SK-N-MC (cell line): ENCODE results near the gene AUNIP.

ENCODE experiments used
- DNase-seq: peaks from one replicate; pipeline ENCODE4 v3.0.0-alpha.2; 2011; ENCODE audit warnings: low read depth, low spot score
- H3K27ac ChIP-seq: fragments of 200-600 bp; sonication (generic); 2 replicates; pipeline ENCODE4 v1.5.1; 2016; ENCODE audit warnings: mixed run types
- H3K36me3 ChIP-seq: fragments of 200-600 bp; sonication (generic); 2 replicates; pipeline ENCODE4 v1.6.1; 2017; ENCODE audit warnings: antibody characterized with exemption, low read length, mixed read lengths; ENCODE audit not compliant: insufficient read depth
- H3K4me3 ChIP-seq: fragments of 200-600 bp; sonication (generic); 2 replicates; pipeline ENCODE4 v1.5.1; 2016
- H3K9ac ChIP-seq: fragments of 200-600 bp; sonication (generic); 2 replicates; pipeline ENCODE4 v1.8.0; 2017; ENCODE audit warnings: mixed run types, mixed read lengths; ENCODE audit not compliant: insufficient read length
- H3K9me3 ChIP-seq: fragments of 200-600 bp; sonication (generic); 2 replicates; pipeline ENCODE4 v1.6.1; 2017; ENCODE audit warnings: low read depth, mild to moderate bottlenecking, antibody characterized with exemption, low read length, moderate library complexity, mixed read lengths
- EZH2 ChIP-seq: fragments of 200-600 bp; sonication (generic); IDR thresholded peaks from one replicate; pipeline ENCODE4 v1.6.1; 2017; ENCODE audit warnings: antibody characterized with exemption
- FOXP2 ChIP-seq: optimal IDR thresholded peaks from 2 replicates; pipeline ENCODE3; 2011; ENCODE audit warnings: mild to moderate bottlenecking, moderate library complexity; ENCODE audit not compliant: insufficient read depth; ENCODE audit errors: extremely low read length, control extremely low read depth
- POLR2AphosphoS5 ChIP-seq: IDR thresholded peaks from 2 replicates; pipeline ENCODE4 v1.6.1; 2012; ENCODE audit warnings: mild to moderate bottlenecking, low read depth, low read length, borderline replicate concordance

The AUNIP gene

GRCh38 chr1:25804964-25805862 is 54.0 kb downstream of the AUNIP start:
- TF ChIP-seq POLR2AphosphoS5 (no peak), EZH2 (no peak), FOXP2 (no peak)
- no peaks in the 10 kb centered on the region for H3K36me3 ChIP-seq
- no peak overlapping the region for H3K4me3 ChIP-seq
- DNase-seq, result no peak
- H3K9ac ChIP-seq, result no peak overlapping the region
- H3K27ac ChIP-seq, result no peak overlapping the region
- H3K9me3 ChIP-seq, result no peaks in the 10 kb centered on the region

DNA sequence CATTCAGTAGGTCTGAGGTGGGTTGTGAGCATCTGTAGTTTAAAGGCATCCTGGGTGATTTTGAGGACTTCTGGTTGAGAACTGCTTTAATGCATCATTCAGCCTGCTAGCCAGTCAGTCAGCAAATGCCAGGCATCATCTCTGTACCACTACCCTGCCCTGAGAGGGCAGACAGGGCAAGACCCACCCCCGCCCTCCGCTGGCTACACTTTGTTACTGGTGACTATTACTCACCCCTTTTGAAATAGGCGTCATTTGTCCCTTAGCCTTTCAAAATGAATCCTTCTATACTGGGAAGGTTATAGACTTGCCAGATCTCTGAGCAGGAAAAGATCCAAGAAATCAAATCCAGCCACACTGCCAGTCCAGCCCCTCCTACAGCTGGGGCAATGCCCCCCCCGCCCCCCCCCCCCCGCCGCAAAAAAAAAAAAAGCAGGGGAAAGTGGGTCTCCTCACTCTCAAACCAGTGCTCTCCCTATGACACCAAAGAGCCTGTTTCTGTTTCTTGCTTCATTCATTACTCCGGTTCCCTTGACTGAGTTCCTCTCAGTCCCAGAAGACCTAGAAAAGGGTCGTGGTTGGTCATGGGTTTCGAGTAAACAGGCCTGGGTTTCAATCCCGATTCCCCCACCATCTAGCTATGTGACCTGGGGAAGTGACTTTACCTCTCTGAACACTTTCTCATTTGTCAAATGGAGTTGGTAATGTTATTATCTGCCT is 54.9 kb downstream of the AUNIP start:
- no peaks in the 10 kb centered on the region for H3K9me3 ChIP-seq
- no peak overlapping the region for H3K27ac ChIP-seq
- H3K4me3 ChIP-seq, result no peak overlapping the region
- no peak for DNase-seq
- H3K9ac ChIP-seq, result no peak overlapping the region
- no peaks in the 10 kb centered on the region for H3K36me3 ChIP-seq
- TF ChIP-seq POLR2AphosphoS5, result no peak
- no peak for TF ChIP-seq FOXP2
- TF ChIP-seq EZH2, result no peak

- peak overlapping the region; percentile 3 for H3K9ac ChIP-seq
- H3K27ac ChIP-seq, result no peak overlapping the region
- H3K9me3 ChIP-seq, result no peaks in the 10 kb centered on the region
- H3K36me3 ChIP-seq, result no peaks in the 10 kb centered on the region
- DNase-seq, result no peak
- TF ChIP-seq FOXP2 (no peak), EZH2 (no peak), POLR2AphosphoS5 (no peak)
- H3K4me3 ChIP-seq, result no peak overlapping the region
These were observed 55.9 kb downstream of the AUNIP start for GRCh38 chr1:25803368-25803767.

DNA sequence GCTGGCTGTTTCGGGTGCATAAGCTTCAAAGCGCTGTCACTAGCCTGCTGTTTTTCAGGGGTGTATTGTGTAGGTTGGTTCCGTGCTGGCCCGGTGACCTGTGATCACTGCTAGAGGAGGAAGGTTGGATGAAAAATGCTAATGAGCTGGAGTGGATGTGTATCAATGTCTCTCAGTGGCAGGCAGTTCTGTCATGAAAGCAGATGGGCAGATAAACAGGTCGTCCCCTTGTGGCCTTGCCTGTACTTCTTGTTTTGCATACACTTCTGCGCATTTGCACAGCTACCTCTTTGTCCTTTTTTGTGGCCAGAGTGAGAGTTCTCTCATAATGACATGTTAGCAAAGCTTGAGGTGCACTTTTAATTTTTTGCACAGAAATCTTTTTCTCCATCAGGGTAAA is 56.3 kb downstream of the AUNIP start:
- H3K9ac ChIP-seq, result peak overlapping the region; percentile 3
- H3K36me3 ChIP-seq, result no peaks in the 10 kb centered on the region
- H3K27ac ChIP-seq, result no peak overlapping the region
- H3K4me3 ChIP-seq, result no peak overlapping the region
- H3K9me3 ChIP-seq, result no peaks in the 10 kb centered on the region
- DNase-seq, result no peak
- TF ChIP-seq FOXP2, result no peak

DNA sequence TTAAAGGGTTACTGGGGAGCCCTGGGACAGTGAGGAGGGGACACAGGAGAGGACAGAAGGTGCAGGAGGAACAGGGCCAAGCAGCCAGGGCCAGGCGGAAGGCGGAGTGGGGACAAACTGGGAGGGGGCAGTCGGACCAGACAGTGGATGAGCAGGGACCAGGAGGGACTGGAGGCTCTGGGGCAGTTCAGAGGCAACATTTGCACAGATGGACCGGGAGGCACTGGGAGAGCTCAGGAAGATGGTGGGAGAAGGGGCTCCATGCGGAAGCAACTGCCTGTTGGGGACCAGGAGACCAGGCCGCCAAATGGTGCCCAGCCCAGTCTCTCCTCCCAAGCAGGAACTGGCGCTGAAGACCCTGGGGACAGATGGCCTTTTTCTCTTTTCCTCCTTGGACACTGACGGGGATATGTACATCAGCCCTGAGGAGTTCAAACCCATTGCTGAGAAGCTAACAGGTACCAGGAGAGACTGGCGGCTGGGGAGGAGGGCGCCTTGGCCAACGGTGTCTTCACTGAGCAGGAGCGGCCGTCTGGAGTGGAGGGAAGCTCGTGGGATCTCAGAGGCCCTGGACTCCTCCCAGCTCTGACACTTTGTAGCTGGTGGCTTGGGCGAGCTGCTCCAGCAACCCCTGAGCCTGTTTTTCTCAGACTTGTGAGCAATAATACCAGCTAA is 58.4 kb downstream of the AUNIP start:
- H3K9me3 ChIP-seq, result no peaks in the 10 kb centered on the region
- TF ChIP-seq EZH2, result no peak
- no peak for TF ChIP-seq FOXP2
- TF ChIP-seq POLR2AphosphoS5, result no peak
- H3K4me3 ChIP-seq, result peak overlapping the region; percentile 78
- no peak overlapping the region for H3K27ac ChIP-seq
- DNase-seq, result no peak
- H3K36me3 ChIP-seq, result no peaks in the 10 kb centered on the region
- peak overlapping the region; percentile 77 for H3K9ac ChIP-seq

DNA sequence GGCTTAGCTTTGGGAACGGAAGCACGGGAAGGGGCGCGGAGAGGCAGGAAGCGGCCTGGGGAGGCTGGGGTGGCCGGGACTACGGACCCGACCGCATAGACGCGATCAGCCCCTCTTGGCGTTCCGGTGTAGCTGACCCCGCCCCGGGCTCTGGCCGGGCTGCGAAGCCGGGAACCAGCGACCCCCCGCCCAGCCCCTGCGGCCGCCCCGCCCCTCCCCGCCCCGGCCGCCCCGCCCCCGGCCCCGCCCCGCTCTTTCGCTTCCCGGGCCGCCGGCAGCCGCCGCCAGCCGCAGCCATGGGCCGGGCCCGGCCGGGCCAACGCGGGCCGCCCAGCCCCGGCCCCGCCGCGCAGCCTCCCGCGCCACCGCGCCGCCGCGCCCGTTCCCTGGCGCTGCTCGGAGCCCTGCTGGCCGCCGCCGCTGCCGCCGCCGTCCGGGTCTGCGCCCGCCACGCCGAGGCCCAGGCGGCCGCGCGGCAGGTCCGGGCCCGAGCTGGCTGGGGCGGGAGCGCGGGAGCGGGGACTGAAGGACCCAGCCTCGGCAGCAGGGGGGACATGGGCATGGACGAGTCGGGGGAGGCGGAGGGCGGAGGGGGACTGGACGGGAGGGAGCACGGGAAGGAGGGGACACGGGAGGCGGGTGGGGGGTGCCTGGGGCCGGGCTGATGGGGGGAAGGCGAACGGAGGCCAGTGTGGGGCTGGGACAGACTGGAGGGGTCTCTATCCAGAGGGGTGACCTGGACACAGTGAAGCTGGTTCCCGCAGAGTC is 59.1 kb downstream of the AUNIP start, which contains the start of gene SELENON:
Gene SELENON, plus strand, starts transcription at position 259 of the 768 bp plus-strand sequence. Its CDS starts 38 bp downstream, at position 297.
- no peak within 1 kb of the TSS for H3K27ac ChIP-seq

GRCh38 chr1:25799352-25799934 is 59.8 kb downstream of the AUNIP start:
- Histone ChIP-seq H3K36me3 (no peaks in the 10 kb centered on the region), H3K9ac (peak overlapping the region; percentile 65), H3K9me3 (no peaks in the 10 kb centered on the region), H3K27ac (no peak overlapping the region), H3K4me3 (peak overlapping the region; percentile 75)
- no peak for TF ChIP-seq FOXP2
- no peak for TF ChIP-seq POLR2AphosphoS5
- no peak for TF ChIP-seq EZH2
- DNase-seq, result no peak

More for the DNA sequence above, 59.1 kb downstream of the AUNIP start, which contains the start of gene SELENON:
- Histone ChIP-seq H3K4me3 (peak within 1 kb of the TSS; percentile 78), H3K9ac (peak within 1 kb of the TSS; percentile 77), H3K9me3 (no peaks in the 10 kb centered on the region), H3K36me3 (no peaks in the 10 kb centered on the region)
- no peak for DNase-seq
- TF ChIP-seq FOXP2 (no peak), POLR2AphosphoS5 (no peak; the same call in 1 of the 2 replicates), EZH2 (no peak)
